OCI-LY7 (cell line): Measurements from ENCODE around the gene PALLD. TPM values are rescaled to one million over a fixed set of nuclear protein-coding genes. Genes with fewer than 3 reads are reported as not detected.

Experiments
- BruUV-seq: library from RNA; stranded (reverse); fragments of 400-500 nt; replicated peaks from 2 replicates; lab custom pipeline; 2021; lab: Mats Ljungman, UMichigan
- CTCF ChIA-PET: fragments of 300-600 bp; sonication (Branson Sonifier 250); formaldehyde crosslinking; loops from one replicate; lab custom pipeline; 2022; ENCODE audit warnings: antibody characterized with exemption; ENCODE audit not compliant: unreplicated experiment; lab: Charles Lee
- POLR2A ChIA-PET: fragments of 300-600 bp; sonication (Branson Sonifier 250); formaldehyde crosslinking; loops from one replicate; lab custom pipeline; 2022; ENCODE audit warnings: antibody characterized with exemption; lab: Charles Lee
- DNase-seq: peaks from one replicate; pipeline ENCODE4 v3.0.0-alpha.2; 2015; ENCODE audit warnings: low spot score
- H2AFZ ChIP-seq: fragments of 200-600 bp; sonication (generic), shearing (Covaris generic); 2 replicates; pipeline ENCODE4 v1.6.1; 2014; ENCODE audit warnings: mild to moderate bottlenecking, antibody characterized with exemption, low read length, moderate library complexity
- H3K27ac ChIP-seq: fragments of 200-600 bp; sonication (generic); 2 replicates; pipeline ENCODE4 v1.5.1; 2014; ENCODE audit warnings: mixed run types, low read depth, mild to moderate bottlenecking, moderate library complexity, low read length, inconsistent platforms; ENCODE audit not compliant: poor library complexity, severe bottlenecking
- H3K36me3 ChIP-seq: fragments of 200-600 bp; sonication (generic); 2 replicates; pipeline ENCODE4 v1.6.1; 2014; ENCODE audit warnings: mild to moderate bottlenecking, antibody characterized with exemption, low read length, moderate library complexity, mixed read lengths; ENCODE audit not compliant: insufficient read depth
- H3K4me1 ChIP-seq: fragments of 200-600 bp; sonication (generic); 2 replicates; pipeline ENCODE4 v1.5.1; 2014; ENCODE audit warnings: mild to moderate bottlenecking, low read length; ENCODE audit not compliant: insufficient read depth, poor library complexity, severe bottlenecking
- H3K4me2 ChIP-seq: fragments of 200-600 bp; sonication (generic); 2 replicates; pipeline ENCODE4 v1.6.1; 2014; ENCODE audit warnings: mild to moderate bottlenecking, low read length
- H3K4me3 ChIP-seq: fragments of 200-600 bp; sonication (generic); 2 replicates; pipeline ENCODE4 v1.5.1; 2014; ENCODE audit warnings: mild to moderate bottlenecking, low read depth, low read length; ENCODE audit not compliant: poor library complexity, severe bottlenecking
- H3K79me2 ChIP-seq: fragments of 200-600 bp; sonication (generic); 2 replicates; pipeline ENCODE4 v1.6.1; 2016; ENCODE audit warnings: low read depth, mild to moderate bottlenecking, low read length, moderate library complexity, mixed read lengths; ENCODE audit not compliant: insufficient read depth
- H3K9me2 ChIP-seq: fragments of 200-600 bp; sonication (generic); 2 replicates; pipeline ENCODE4 v1.6.1; 2016; ENCODE audit warnings: mild to moderate bottlenecking, low read length, mixed read lengths; ENCODE audit not compliant: insufficient read depth
- H3K9me3 ChIP-seq: fragments of 200-600 bp; sonication (generic); 2 replicates; pipeline ENCODE4 v1.6.1; 2014; ENCODE audit warnings: mild to moderate bottlenecking, mixed run types, low read length, mixed read lengths
- H4K20me1 ChIP-seq: fragments of 200-600 bp; sonication (generic); 2 replicates; pipeline ENCODE4 v1.6.1; 2014; ENCODE audit warnings: mild to moderate bottlenecking, antibody characterized with exemption, low read length, moderate library complexity, mixed read lengths; ENCODE audit not compliant: insufficient read depth
- EZH2phosphoT487 ChIP-seq: fragments of 200-600 bp; sonication (generic); IDR thresholded peaks from 2 replicates; pipeline ENCODE4 v1.6.1; 2018; ENCODE audit warnings: low read depth, borderline replicate concordance, mild to moderate bottlenecking, mixed run types, antibody characterized with exemption, low read length, moderate library complexity, mixed read lengths
- intact Hi-C: fragments of 100-400 bp; cut with micrococcal nuclease; formaldehyde crosslinking; loops from one replicate; pipeline ENCODE4 v1.10.0; 2022; ENCODE audit not compliant: unreplicated experiment
- total RNA-seq, 2 experiments: library from RNA; depleted of rRNA in 1 of 2; stranded (reverse); fragments of >200 nt in 1 of 2; shearing (Covaris generic) in 1 of 2; gene quantifications; 2 replicates each; pipeline ENCODE4 v1.2.3, GENCODE V29; 2014 to 2022
- TF ChIP-seq, protein P1 (sequence below): fragments of 200-600 bp; sonication (generic); conservative IDR thresholded peaks from 2 replicates; pipeline ENCODE4 v1.5.1; 2014; ENCODE audit warnings: mild to moderate bottlenecking, antibody characterized with exemption, low read length, moderate library complexity, mixed read lengths

PALLD gene
- total RNA-seq, 2 experiments from 2014 or later = 0.73 to 2.8 TPM

DNA sequence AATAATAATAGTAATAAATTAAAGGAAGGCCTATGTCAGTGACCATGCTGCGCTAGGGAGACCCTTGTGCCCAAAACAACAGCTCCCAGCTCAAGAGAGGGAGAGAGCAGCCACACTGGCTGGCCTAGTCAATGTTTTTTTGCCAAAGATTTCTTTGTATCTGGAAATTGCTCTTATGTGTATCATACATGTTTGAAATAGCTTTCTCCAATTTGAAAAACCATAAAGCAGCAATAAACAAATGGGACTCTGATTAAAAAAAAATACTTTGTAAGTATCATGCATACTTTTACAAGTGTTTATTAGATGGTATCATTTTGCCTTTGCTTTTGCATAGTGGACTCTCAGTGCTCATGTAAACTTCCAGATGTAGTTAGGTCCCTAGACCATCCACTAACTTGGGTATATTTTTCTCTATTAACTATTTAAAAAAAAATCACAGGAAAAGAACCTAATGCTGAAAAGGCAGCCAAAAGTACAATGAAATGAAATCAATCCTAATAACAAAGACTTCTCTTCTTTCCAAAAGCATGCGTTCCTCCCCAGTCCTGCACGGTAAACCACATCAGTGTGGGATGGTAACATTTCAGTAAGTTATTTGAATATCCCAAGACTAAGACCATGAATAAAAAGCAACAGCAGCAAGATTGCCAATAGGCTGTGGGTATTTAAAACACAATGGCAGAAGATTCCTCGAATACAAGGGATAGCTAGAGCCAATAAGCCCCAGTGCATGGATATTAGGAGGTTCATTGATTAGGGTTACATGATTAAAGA is 117.6 kb downstream of the PALLD start:
- Histone ChIP-seq H3K79me2 (no peaks in the 10 kb centered on the region), H3K36me3 (no peaks in the 10 kb centered on the region), H3K27ac (no peak overlapping the region), H3K4me3 (no peak overlapping the region), H3K4me2 (no peak overlapping the region), H3K9me2 (no peaks in the 10 kb centered on the region), H3K4me1 (no peaks in the 10 kb centered on the region), H3K9me3 (no peaks in the 10 kb centered on the region), H2AFZ (no peak overlapping the region), H4K20me1 (no peaks in the 10 kb centered on the region)
- no TSS peak for BruUV-seq
- no peak for TF ChIP-seq EZH2phosphoT487
- TF ChIP-seq, protein P1, sequence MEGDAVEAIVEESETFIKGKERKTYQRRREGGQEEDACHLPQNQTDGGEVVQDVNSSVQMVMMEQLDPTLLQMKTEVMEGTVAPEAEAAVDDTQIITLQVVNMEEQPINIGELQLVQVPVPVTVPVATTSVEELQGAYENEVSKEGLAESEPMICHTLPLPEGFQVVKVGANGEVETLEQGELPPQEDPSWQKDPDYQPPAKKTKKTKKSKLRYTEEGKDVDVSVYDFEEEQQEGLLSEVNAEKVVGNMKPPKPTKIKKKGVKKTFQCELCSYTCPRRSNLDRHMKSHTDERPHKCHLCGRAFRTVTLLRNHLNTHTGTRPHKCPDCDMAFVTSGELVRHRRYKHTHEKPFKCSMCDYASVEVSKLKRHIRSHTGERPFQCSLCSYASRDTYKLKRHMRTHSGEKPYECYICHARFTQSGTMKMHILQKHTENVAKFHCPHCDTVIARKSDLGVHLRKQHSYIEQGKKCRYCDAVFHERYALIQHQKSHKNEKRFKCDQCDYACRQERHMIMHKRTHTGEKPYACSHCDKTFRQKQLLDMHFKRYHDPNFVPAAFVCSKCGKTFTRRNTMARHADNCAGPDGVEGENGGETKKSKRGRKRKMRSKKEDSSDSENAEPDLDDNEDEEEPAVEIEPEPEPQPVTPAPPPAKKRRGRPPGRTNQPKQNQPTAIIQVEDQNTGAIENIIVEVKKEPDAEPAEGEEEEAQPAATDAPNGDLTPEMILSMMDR = no peak
- CTCF ChIA-PET = no interaction called here
- DNase-seq = no peak
- intact Hi-C loops = no loop called here
- POLR2A ChIA-PET = interaction anchor here (0.7 to 1.0 kb wide), 2 partner anchors 14 to 131 kb away, joined by 3 read pairs; no protein-coding TSS in a partner anchor

DNA sequence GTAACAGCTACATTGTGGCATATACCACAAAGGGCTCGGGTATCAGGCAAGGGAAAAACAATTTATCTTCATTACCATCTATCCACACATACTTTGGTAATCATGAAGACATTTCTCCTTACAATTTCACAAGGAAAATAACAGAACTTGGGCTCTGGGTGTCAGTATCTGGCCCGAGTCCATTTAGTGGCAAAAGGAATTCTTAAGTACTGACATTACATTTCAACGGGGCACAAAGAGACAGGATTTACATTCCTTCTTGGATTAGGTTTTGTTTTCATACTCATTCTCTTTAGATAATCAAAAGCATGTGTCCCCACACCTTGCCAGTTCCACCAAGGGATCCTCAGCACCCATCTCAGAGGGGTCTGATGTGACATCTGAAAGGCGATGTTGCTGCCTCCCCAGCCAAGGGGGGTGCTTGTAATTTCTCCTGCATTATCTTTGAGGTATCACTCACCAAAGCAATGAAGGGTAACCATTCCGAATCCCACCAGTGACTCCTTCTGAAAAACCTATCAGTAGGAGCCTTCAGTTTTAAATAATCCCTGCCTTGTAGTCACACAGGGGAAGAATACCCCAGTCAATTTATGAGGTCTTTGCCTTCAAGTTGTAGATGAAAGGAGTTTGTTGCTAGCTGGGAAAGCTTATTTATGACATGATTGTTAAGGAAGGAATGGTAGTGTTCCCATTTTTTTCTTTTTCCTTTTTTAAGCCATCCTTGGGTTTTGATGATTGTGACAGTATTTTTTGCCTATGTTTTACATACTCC is 118.6 kb downstream of the PALLD start:
- POLR2A ChIA-PET = interaction anchor here (0.7 kb wide), 1 partner anchor 130 kb away, joined by 3 read pairs; no protein-coding TSS in a partner anchor
- H3K79me2 ChIP-seq = no peaks in the 10 kb centered on the region
- H3K4me2 ChIP-seq = no peak overlapping the region
- no peaks in the 10 kb centered on the region for H3K36me3 ChIP-seq
- no peak for DNase-seq
- H3K27ac ChIP-seq = no peak overlapping the region
- H2AFZ ChIP-seq = no peak overlapping the region
- H4K20me1 ChIP-seq = no peaks in the 10 kb centered on the region
- H3K9me3 ChIP-seq = no peaks in the 10 kb centered on the region
- CTCF ChIA-PET = no interaction called here
- no peak overlapping the region for H3K4me3 ChIP-seq
- H3K4me1 ChIP-seq = no peaks in the 10 kb centered on the region
- no peaks in the 10 kb centered on the region for H3K9me2 ChIP-seq
- intact Hi-C loops = no loop called here
- TF ChIP-seq, protein P1 = no peak
- no peak for TF ChIP-seq EZH2phosphoT487
- no TSS peak for BruUV-seq
